GM23248 (cell line): ENCODE results near the gene FZD1. TPM values are rescaled to one million over a fixed set of nuclear protein-coding genes. Genes with fewer than 3 reads are reported as not detected.
A peak's percentile ranks its signal among the peaks of the same experiment; 100 is the strongest.
"Not testable (repeated sequence)": the region's sequence is repeated elsewhere in the genome, so short reads cannot be mapped to it uniquely, and the experiment has no call there.

Experiments
- DNase-seq: peaks from one replicate; pipeline ENCODE4 v3.0.0-alpha.2; 2015
- H2AFZ ChIP-seq: fragments of 200-600 bp; sonication (generic); 2 replicates; pipeline ENCODE4 v1.6.1; 2016; ENCODE audit warnings: antibody characterized with exemption
- H3F3A ChIP-seq: fragments of 200-600 bp; sonication (generic); 2 replicates; pipeline ENCODE4 v1.6.1; 2016; ENCODE audit warnings: mild to moderate bottlenecking, antibody characterized with exemption, mixed run types; ENCODE audit not compliant: insufficient read depth
- H3K27ac ChIP-seq: fragments of 200-600 bp; sonication (generic); 2 replicates; pipeline ENCODE4 v1.5.1; 2016; ENCODE audit warnings: mild to moderate bottlenecking
- H3K27me3 ChIP-seq: fragments of 200-600 bp; sonication (generic); replicated peaks from 2 replicates; pipeline ENCODE4 v1.6.1; 2016; ENCODE audit warnings: mild to moderate bottlenecking; ENCODE audit not compliant: insufficient read depth
- H3K36me3 ChIP-seq: fragments of 200-600 bp; sonication (generic); 2 replicates; pipeline ENCODE4 v1.6.1; 2016; ENCODE audit warnings: low read depth, mild to moderate bottlenecking
- H3K4me1 ChIP-seq: fragments of 200-600 bp; sonication (generic); 2 replicates; pipeline ENCODE4 v1.6.1; 2016; ENCODE audit warnings: mild to moderate bottlenecking; ENCODE audit not compliant: insufficient read depth
- H3K4me2 ChIP-seq: fragments of 200-600 bp; sonication (generic); one replicate; pipeline ENCODE4 v1.6.1; 2016; ENCODE audit warnings: mild to moderate bottlenecking; ENCODE audit not compliant: unreplicated experiment
- H3K4me3 ChIP-seq: fragments of 200-600 bp; sonication (generic); 2 replicates; pipeline ENCODE4 v1.5.1; 2016; ENCODE audit warnings: mild to moderate bottlenecking
- H3K79me2 ChIP-seq: fragments of 200-600 bp; sonication (generic); 2 replicates; pipeline ENCODE4 v1.6.1; 2016; ENCODE audit warnings: mild to moderate bottlenecking; ENCODE audit not compliant: insufficient read depth
- H3K9ac ChIP-seq: fragments of 200-600 bp; sonication (generic); 2 replicates; pipeline ENCODE4 v1.6.1; 2016; ENCODE audit warnings: mild to moderate bottlenecking
- H3K9me2 ChIP-seq: fragments of 200-600 bp; sonication (generic); 2 replicates; pipeline ENCODE4 v1.6.1; 2016; ENCODE audit warnings: mixed run types, mild to moderate bottlenecking, moderate library complexity; ENCODE audit not compliant: insufficient read depth
- H3K9me3 ChIP-seq: fragments of 200-600 bp; sonication (generic); one replicate; pipeline ENCODE4 v1.6.1; 2017; ENCODE audit warnings: low read depth
- H4K20me1 ChIP-seq: fragments of 200-600 bp; sonication (generic); 2 replicates; pipeline ENCODE4 v1.6.0; 2016; ENCODE audit not compliant: insufficient read depth
- EZH2 ChIP-seq: fragments of 200-600 bp; sonication (generic); IDR thresholded peaks from 2 replicates; pipeline ENCODE4 v1.6.1; 2018; ENCODE audit warnings: antibody characterized with exemption, mild to moderate bottlenecking; ENCODE audit not compliant: insufficient read depth, poor library complexity, severe bottlenecking
- EZH2phosphoT487 ChIP-seq: fragments of 200-600 bp; sonication (generic); IDR thresholded peaks from 2 replicates; pipeline ENCODE4 v1.6.1; 2018; ENCODE audit warnings: antibody characterized with exemption, moderate library complexity, mild to moderate bottlenecking, low read depth; ENCODE audit not compliant: insufficient read depth
- WGBS, 2 experiments: methylation state at CpG; one replicate each; pipeline ENCODE4 v1.1.6; 2015 to 2017; ENCODE audit warnings: low lambda C conversion rate in 2 of 2, low coverage in 1 of 2; ENCODE audit errors: missing lambda C conversion rate in 2 of 2; 5-methylcytosine and 5-hydroxymethylcytosine counted together
- in situ Hi-C: fragments of 300-500 bp; cut with MboI; formaldehyde crosslinking; loops from 2 replicates; pipeline ENCODE4 v1.15.0; 2020
- polyA plus RNA-seq: library from polyadenylated mRNA; unstranded; fragments of >200 nt; fragmentation: Nextera tagmentation; extraction: Ambion mirVana; gene quantifications from 2 replicates; pipeline ENCODE4 v1.2.1, GENCODE V29; 2016
- total RNA-seq: library from RNA; depleted of rRNA; stranded (reverse); fragments of >200 nt; shearing (Covaris generic); gene quantifications from 2 replicates; pipeline ENCODE4 v1.2.3, GENCODE V29; 2014

Gene FZD1
- total and polyA plus RNA-seq, 2 experiments from 2014 or later: 4.0 to 15.1 TPM

- DNase-seq: no peak
- Histone ChIP-seq H3K27me3 (no peaks in the 10 kb centered on the region; the same call in 1 of the 2 replicates), H3K4me1 (0 out of 2 replicates have a peak, but pooled peaks cover 4% of the 10 kb centered on the region), H3K9me3 (no peaks in the 10 kb centered on the region), H3K9ac (no peak overlapping the region), H2AFZ (no peak overlapping the region), H3F3A (no peaks in the 10 kb centered on the region), H3K79me2 (no peaks in the 10 kb centered on the region), H3K4me2 (no peak overlapping the region), H3K27ac (no peak overlapping the region), H3K9me2 (no peaks in the 10 kb centered on the region), H3K4me3 (no peak overlapping the region), H3K36me3 (no peaks in the 10 kb centered on the region), H4K20me1 (no peaks in the 10 kb centered on the region)
- in situ Hi-C loops: no loop called here
- TF ChIP-seq EZH2: no peak
- TF ChIP-seq EZH2phosphoT487: no peak
- WGBS, 2 experiments: 83 to 90% methylated on average over 2 of the region's 2 CpGs
These were observed 42.0 kb downstream of the FZD1 start for GRCh38 chr7:91306266-91306665.

DNA sequence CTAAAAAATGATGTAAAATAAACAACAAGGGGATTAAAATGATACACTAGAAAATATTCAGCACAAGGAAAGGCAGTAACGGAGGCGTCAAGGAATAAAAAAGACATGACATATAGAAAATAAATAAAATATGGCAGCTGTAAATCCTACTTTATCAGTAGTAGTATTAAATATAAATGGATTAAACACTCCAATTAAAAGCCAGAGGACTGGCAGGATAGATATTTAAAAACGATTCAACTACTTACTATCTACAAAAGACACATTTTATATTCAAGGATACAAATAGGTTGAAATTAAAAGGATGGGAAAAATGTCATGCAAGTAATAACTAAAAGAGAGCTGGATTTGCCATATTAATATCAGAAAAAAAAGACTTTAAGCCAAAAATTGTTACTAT, 43.2 kb downstream of the FZD1 start:
- Histone ChIP-seq H3K4me2 (no peak overlapping the region), H3K9me2 (no peaks in the 10 kb centered on the region), H3K36me3 (no peaks in the 10 kb centered on the region), H2AFZ (no peak overlapping the region), H3K27ac (no peak overlapping the region), H3K9me3 (no peaks in the 10 kb centered on the region), H4K20me1 (no peaks in the 10 kb centered on the region), H3K9ac (no peak overlapping the region), H3K79me2 (no peaks in the 10 kb centered on the region), H3K27me3 (no peaks in the 10 kb centered on the region), H3K4me1 (0 out of 2 replicates have a peak, but pooled peaks cover 4% of the 10 kb centered on the region), H3K4me3 (no peak overlapping the region), H3F3A (no peaks in the 10 kb centered on the region)
- in situ Hi-C loops: no loop called here
- 77 to 84% methylated on average over 3 of the region's 3 CpGs for WGBS, 2 experiments
- no peak for DNase-seq
- TF ChIP-seq EZH2 (no peak), EZH2phosphoT487 (no peak)

DNA sequence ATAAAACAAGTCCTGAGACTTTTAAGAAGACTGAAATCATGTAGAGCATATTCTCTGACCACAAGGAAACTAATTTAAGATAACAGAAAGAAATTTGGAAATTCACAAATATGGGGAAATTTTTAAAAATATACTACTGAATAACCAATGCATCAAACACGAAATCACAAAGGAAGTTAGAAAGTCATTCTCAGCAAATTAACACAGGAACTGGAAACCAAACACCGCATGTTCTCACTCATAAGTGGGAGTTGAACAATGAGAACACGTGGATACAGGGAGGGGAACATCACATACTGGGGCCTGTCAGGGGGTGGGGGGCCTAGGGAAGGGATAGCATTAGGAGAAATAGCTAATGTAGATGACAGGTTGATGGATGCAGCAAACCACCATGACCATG, 44.0 kb downstream of the FZD1 start:
- H3K27me3 ChIP-seq, H3K9me3 ChIP-seq, H3K4me2 ChIP-seq, H3K9ac ChIP-seq, in situ Hi-C loops, H3K79me2 ChIP-seq, H3K4me1 ChIP-seq, H3K9me2 ChIP-seq, H3F3A ChIP-seq, H3K27ac ChIP-seq, H2AFZ ChIP-seq, H3K4me3 ChIP-seq, DNase-seq, H3K36me3 ChIP-seq, H4K20me1 ChIP-seq: not testable (repeated sequence)
- 76 to 79% methylated on average over 3 of the region's 3 CpGs for WGBS, 2 experiments

DNA sequence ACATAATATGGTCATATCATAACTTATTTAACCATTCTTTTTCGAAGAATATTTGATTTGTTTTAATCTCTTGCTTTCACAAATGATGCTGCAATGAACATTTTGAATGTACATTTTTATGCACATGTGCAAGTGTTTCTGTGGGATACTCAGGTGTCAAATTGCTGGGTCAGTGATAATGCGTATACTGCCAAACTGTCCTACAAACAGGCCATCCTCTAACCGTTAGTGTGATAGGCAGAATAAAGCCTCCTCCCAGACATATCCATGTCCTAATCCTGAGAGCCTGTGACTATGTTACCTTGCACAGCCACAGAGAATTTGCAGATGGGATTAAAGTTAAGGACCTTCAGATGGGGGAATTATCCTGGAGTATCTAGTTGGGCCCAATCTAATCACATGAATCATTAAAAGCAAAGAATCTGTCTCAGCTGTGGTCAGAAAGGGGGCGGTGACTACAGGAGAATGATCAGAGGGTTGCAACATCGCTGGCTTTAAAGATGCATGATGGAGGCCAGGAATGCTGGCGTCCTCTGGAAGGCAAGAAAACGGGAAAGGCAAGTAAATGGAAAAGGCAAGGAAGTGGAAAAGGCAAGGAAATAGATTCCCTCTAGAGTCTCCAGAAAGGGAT, 46.7 kb downstream of the FZD1 start:
- peak overlapping the region; percentile 6 for H3K4me2 ChIP-seq
- no peaks in the 10 kb centered on the region for H3K27me3 ChIP-seq

DNA sequence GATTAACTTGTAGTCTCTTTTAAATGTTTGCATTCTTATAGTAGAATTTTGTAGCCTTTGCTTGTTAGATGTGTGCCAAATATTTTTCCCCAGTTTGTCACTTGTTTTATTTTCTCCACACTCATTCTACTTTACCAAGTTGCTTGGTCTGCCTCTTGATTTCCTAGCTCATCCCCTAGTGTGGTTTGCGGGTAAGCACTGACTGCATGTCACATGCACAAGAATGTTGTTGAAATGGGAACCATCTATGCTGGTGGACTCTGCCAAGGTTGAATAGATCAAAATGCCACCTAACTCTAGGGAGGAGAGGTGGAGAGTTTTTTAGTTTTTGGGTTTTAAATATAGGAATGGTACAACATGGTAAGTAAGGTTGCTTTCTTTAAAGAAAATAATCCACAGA, 47.6 kb downstream of the FZD1 start:
- Histone ChIP-seq H3K4me3 (no peak overlapping the region), H3K9ac (no peak overlapping the region), H3K79me2 (no peaks in the 10 kb centered on the region), H3F3A (no peaks in the 10 kb centered on the region), H3K9me2 (no peaks in the 10 kb centered on the region), H3K9me3 (no peaks in the 10 kb centered on the region), H4K20me1 (no peaks in the 10 kb centered on the region), H2AFZ (0 out of 2 replicates have a peak overlapping the region, but pooled peaks have one; percentile 31), H3K36me3 (no peaks in the 10 kb centered on the region), H3K4me1 (0 out of 2 replicates have a peak, but pooled peaks cover 4% of the 10 kb centered on the region), H3K4me2 (no peak overlapping the region), H3K27me3 (no peaks in the 10 kb centered on the region), H3K27ac (no peak overlapping the region)
- TF ChIP-seq EZH2phosphoT487 (no peak), EZH2 (no peak)
- WGBS, 2 experiments: 95 to 100% methylated on average over 1 of the region's 1 CpG
- no peak for DNase-seq
- in situ Hi-C loops: no loop called here

More for the DNA sequence above, 46.7 kb downstream of the FZD1 start:
- WGBS, 2 experiments: 47 to 53% methylated on average over 7 of the region's 7 CpGs
- no peaks in the 10 kb centered on the region for H3K79me2 ChIP-seq
- no peaks in the 10 kb centered on the region for H3K9me2 ChIP-seq
- in situ Hi-C loops: no loop called here
- H3K4me3 ChIP-seq: no peak overlapping the region
- H3K9ac ChIP-seq: no peak overlapping the region
- H3K27ac ChIP-seq: no peak overlapping the region
- DNase-seq: peak; percentile 78
- H3F3A ChIP-seq: no peaks in the 10 kb centered on the region
- 0 out of 2 replicates have a peak, but pooled peaks cover 4% of the 10 kb centered on the region for H3K4me1 ChIP-seq
- no peak for TF ChIP-seq EZH2phosphoT487
- no peak for TF ChIP-seq EZH2
- H3K9me3 ChIP-seq: no peaks in the 10 kb centered on the region
- H3K36me3 ChIP-seq: no peaks in the 10 kb centered on the region
- H2AFZ ChIP-seq: peak overlapping the region; percentile 31
- no peaks in the 10 kb centered on the region for H4K20me1 ChIP-seq
